NCI-H1930 (cell line): ENCODE data around the gene HOXA7.

Experiments used
- DNase-seq, 2 experiments: peaks; one replicate each; lab custom pipeline; 2025; lab: John Stamatoyannopoulos, UW

Gene HOXA7

DNA sequence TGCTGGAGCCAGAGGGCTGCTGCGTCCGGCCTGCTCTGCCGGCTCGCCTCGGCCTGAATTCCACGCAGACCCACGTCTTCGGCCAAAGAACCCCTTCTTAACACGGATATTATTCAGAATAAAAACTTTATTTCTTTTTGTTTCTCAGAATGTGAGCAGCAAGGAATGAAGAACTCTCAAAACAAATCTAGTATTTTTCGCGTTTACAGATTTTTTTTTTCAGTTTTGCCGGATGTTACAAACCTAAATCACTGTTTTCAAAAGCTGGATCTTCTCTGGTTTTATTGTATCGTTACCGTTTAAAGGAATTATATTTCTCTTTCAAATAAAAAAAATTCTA lies 49.6 kb downstream of the HOXA7 start:
- DNase-seq: no peak

DNA sequence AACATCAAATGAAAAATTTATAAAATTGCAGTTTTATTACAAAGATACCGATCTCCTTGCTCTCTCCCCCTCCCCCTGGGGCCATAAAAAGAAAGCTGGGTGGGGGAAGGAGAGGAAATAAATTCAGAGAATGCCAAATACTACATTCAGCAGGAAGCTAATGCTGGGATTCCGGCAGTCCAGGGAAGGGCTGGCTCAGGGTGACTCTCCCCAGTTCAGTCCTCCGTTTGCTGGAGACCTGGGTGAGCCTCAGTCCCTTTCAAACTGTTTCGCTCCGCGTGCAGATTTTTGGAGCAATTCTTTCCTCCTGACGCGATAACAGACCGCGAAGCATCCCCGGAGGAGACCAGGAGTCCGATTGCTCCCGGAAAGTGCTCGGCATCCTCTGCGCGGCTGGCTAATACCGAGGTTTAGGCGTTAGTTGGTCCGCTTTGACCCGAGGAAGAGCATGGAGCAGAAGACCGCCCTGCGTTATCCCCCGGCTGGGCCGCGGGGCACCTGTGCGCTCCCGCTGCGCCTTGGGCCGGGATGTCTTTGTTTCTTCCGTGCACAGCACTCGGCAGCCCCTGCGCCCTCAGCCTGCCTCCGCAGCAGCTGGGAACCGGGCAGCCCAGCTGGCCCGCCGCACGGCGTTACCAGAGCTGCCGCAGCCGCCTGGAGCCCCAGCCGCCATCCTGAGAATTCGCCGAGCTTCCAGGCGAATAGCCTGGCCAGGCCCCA lies 50.1 kb downstream of the HOXA7 start:
- no peak for DNase-seq

DNA sequence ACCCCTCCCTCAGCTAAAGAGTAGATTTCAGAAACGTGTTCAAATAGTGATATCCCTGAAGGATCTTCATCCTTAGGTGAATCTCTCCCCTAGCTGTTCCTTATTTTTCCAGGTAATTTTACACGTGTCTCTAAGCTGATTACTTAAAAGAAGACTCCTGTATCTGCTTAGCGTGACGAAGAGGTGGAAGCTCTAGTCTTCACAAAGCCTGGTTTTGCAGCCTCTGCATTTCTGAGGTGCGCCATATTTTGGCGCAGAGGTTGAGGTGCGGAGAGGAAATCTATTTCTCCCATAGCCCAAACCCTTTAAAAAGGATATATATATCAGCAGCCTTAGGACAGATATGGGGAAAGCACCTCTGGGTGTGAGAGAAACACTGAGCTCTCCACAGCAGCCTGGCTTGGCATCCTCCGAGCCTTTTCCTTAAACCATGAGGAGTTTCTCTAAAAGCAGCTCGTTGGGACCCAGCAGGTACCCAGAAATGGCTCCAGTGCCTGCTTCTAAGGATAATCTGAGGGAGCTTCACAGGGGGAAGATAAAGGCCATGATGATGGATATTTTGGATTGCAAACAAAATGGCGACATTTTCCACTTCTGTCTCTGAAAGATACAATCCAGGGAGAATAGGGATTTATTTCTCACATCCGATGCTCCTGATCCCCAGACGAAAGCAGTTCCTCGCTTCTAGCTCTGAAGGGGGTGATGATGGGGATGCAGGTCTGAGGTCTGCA lies 51.0 kb downstream of the HOXA7 start:
- DNase-seq: no peak

DNA sequence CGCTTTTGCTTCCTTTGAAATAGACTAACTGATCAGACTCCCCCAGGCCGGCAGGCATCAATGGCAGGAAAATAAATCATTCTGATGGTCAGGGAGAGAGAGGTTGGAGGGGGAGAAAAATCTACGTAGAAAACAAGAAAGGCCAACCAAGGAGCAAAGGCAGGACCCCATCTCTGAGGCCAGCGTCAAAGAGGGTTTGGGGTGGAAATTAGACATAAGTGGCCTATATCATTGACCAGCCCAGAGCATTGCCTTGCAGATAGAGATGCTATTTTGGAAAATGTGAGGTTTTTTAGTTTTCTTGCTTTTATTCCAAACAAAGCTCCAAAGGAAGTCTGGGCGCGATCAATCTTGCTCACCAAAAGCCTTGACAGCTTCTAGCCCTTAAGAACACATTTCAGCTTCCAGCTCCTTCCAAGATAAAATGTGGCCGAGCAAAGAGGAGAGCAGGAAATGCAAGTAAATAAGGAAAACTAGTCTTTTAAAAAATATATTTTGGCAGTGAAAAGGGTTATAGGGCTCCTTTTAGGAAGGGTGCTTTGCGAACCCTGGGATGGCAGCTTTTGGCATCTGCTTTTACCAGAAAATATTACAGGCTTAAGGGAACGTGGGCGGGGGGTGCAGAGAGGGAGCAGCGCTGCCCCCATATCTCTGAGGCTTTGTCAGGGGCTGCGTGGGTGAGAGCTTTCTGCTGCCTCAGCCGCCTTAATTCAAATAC lies 52.0 kb downstream of the HOXA7 start:
- DNase-seq: no peak
